ENCODE data around the gene SEC11A. TPM values are rescaled to one million over a fixed set of nuclear protein-coding genes. Genes with fewer than 3 reads are reported as not detected.

SEC11A gene
- polyA plus RNA-seq, 1 donor from 2014 or later = 158 TPM

DNA sequence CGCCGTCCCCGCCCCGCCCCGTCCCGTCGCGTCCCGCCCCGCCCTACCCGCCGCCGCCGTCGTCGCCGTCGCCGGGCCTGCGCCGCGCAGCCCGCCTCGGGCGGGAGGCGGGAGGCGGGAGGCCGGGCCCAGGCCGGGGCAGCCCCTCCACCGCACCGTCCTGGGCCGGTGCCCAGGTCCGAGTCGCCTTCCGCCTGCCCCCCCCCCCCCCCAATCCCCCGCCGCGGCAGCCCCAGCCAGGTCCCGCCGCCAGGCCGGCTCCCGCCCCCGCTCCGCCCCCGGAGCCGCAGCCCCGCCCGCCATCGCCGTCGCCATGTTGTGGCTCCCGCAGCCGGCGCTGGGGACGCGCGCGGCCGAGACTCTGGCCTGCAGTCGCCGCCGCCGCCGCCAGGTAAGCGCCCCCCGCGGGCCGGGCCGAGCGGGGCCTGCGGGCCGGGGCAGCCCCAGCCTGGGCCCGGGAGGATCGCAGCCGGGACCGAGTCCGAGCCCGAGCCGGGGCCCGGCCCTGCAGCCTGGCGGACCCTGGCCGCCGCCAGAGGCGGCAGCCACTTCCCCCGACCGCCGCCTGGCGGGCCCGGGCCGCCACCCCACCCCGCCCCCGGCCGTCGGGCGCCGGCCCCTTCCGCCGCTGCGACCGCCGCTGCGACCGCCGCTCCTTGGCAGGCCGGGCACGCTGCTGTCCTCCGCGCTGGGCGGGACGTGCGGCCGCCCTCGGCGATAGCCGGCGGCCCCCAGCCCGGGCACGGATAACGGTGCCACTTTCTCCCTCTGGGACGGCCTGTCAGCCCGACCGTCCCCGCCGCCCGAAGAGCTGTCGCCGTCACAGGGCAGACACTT lies 32.6 kb upstream of the SEC11A start, which contains the start of gene ZNF592:
ZNF592 (plus strand) TSS at position 319 of the 837 bp plus-strand sequence. CDS start 34,084 bp downstream, outside the sequence.
- H3K4me3 ChIP-seq (ENCODE audit: low read length) = peak within 1 kb of the TSS; percentile 86
- peak; percentile 47 for TF ChIP-seq POLR2AphosphoS5 (IDR thresholded peaks at IDR 0.05)
- TF ChIP-seq, protein P1, sequence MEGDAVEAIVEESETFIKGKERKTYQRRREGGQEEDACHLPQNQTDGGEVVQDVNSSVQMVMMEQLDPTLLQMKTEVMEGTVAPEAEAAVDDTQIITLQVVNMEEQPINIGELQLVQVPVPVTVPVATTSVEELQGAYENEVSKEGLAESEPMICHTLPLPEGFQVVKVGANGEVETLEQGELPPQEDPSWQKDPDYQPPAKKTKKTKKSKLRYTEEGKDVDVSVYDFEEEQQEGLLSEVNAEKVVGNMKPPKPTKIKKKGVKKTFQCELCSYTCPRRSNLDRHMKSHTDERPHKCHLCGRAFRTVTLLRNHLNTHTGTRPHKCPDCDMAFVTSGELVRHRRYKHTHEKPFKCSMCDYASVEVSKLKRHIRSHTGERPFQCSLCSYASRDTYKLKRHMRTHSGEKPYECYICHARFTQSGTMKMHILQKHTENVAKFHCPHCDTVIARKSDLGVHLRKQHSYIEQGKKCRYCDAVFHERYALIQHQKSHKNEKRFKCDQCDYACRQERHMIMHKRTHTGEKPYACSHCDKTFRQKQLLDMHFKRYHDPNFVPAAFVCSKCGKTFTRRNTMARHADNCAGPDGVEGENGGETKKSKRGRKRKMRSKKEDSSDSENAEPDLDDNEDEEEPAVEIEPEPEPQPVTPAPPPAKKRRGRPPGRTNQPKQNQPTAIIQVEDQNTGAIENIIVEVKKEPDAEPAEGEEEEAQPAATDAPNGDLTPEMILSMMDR (IDR thresholded peaks at IDR 0.05; ENCODE audit: poor library complexity, severe bottlenecking) = peak; percentile 44
- TF ChIP-seq MXI1 (conservative IDR thresholded peaks at IDR 0.05; ENCODE audit: poor library complexity, severe bottlenecking) = no peak
- no peak for TF ChIP-seq SMC3 (conservative IDR thresholded peaks at IDR 0.05; ENCODE audit: poor library complexity)
- H2AFZ ChIP-seq (ENCODE audit: low read depth, low read length) = peak within 1 kb of the TSS; percentile 96
- peak within 1 kb of the TSS; percentile 85 for H3K27ac ChIP-seq (ENCODE audit: low read length)
- H3K9me3 ChIP-seq (ENCODE audit: low read length) = no peaks in the 10 kb centered on the region
- no peaks in the 10 kb centered on the region for H3K9me2 ChIP-seq (ENCODE audit: insufficient read depth, low read length)
- peak within 1 kb of the TSS; percentile 97 for H3K4me2 ChIP-seq (ENCODE audit: low read length)
- H4K20me1 ChIP-seq (ENCODE audit: insufficient read depth) = no peaks in the 10 kb centered on the region
- no peaks in the 10 kb centered on the region for H3F3A ChIP-seq (ENCODE audit: insufficient read depth, low read length, poor library complexity, severe bottlenecking)
- H3K36me3 ChIP-seq (ENCODE audit: insufficient read depth, low read length) = no peaks in the 10 kb centered on the region
- H3K9ac ChIP-seq (ENCODE audit: low read length) = peak within 1 kb of the TSS; percentile 86
- peaks cover 41% of the 10 kb centered on the region for H3K79me2 ChIP-seq (replicated peaks; ENCODE audit: insufficient read depth, low read length)
- H3K27me3 ChIP-seq (ENCODE audit: insufficient read depth, low read depth, low read length) = no peaks in the 10 kb centered on the region

DNA sequence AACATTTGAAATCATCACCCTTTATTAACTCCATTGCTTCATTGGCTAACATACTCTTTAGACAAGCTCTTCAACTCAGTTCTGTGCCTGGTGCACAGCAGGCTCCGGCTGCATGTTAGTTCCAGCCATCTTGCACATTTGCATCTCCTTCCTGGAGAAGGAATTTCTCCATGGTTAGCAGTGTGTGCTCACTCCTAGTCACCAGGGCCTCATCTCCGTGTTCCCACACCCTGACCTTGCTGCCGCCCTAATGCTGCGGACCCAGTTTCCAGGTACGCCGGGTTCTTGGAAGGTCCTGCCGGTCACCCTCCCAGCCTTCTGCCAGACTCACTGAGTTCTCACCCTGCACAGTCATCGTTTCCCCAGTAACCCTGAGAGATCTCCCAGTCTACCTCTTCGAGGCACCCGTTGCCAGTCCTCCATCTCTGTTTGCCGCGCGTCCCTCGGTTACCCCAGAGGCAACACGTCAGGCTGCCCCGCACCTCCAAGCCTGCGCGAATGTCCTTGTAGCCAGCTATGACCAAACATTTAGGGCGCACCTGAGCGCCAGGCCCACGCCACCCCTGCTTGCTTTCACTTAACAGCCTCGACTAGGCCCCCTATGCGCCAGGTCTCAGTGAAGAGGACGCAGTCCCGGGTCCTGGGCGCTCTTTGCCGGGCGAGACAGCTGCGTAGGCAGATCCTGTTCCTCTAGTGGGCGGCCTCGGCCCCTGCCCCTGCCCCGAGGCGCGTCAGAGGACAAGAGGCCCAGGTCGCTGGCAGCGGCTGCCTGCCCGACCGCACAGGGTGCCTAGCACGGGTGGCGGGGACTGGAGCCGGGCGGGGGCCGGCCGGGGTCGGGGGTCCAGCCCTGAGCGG lies 31.7 kb upstream of the SEC11A start:
- peak overlapping the region; percentile 96 for H2AFZ ChIP-seq (ENCODE audit: low read depth, low read length)
- H3K9me3 ChIP-seq (ENCODE audit: low read length) = no peaks in the 10 kb centered on the region
- peak overlapping the region; percentile 86 for H3K9ac ChIP-seq (ENCODE audit: low read length)
- H3K36me3 ChIP-seq (ENCODE audit: insufficient read depth, low read length) = no peaks in the 10 kb centered on the region
- H3K27me3 ChIP-seq (ENCODE audit: insufficient read depth, low read depth, low read length) = no peaks in the 10 kb centered on the region
- peak overlapping the region; percentile 81 for H3K4me3 ChIP-seq (ENCODE audit: low read length)
- H3K79me2 ChIP-seq (replicated peaks; ENCODE audit: insufficient read depth, low read length) = peaks cover 36% of the 10 kb centered on the region
- peak overlapping the region; percentile 85 for H3K27ac ChIP-seq (ENCODE audit: low read length)
- H3K9me2 ChIP-seq (ENCODE audit: insufficient read depth, low read length) = no peaks in the 10 kb centered on the region
- no peak for TF ChIP-seq EP300 (conservative IDR thresholded peaks at IDR 0.05; ENCODE audit: poor library complexity, severe bottlenecking)
- peak; percentile 9 for TF ChIP-seq POLR2AphosphoS5 (IDR thresholded peaks at IDR 0.05)
- TF ChIP-seq, protein P1 (IDR thresholded peaks at IDR 0.05; ENCODE audit: poor library complexity, severe bottlenecking) = peak; percentile 31
- TF ChIP-seq TAF1 (IDR thresholded peaks at IDR 0.05; ENCODE audit: low read depth) = peak; percentile 58
- H3K4me2 ChIP-seq (ENCODE audit: low read length) = peak overlapping the region; percentile 85
- H3F3A ChIP-seq (ENCODE audit: insufficient read depth, low read length, poor library complexity, severe bottlenecking) = no peaks in the 10 kb centered on the region
- H4K20me1 ChIP-seq (ENCODE audit: insufficient read depth) = no peaks in the 10 kb centered on the region

DNA sequence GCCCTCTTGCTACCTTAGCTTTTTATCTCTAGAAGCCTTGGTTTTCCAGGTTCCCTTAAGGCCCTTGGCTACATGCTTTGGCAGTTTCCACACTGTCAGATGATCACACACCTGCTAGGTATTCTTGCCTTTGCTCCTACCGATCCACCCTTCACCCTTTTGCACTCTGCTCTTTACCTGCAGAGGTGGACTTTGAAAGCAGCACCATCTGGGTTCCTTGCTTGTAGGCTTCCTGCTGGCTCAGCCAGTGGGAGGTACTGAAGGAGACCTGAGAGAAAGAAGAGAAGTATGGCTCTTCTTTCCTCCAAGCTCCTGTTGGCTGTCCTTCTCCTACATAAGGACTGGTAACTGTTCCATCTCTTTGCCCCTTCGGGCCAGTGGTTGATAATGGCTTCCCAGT lies 25.2 kb upstream of the SEC11A start:
- no peaks in the 10 kb centered on the region for H4K20me1 ChIP-seq (ENCODE audit: insufficient read depth)
- H3K4me3 ChIP-seq (ENCODE audit: low read length) = no peak overlapping the region
- no peaks in the 10 kb centered on the region for H3K36me3 ChIP-seq (ENCODE audit: insufficient read depth, low read length)
- no peaks in the 10 kb centered on the region for H3F3A ChIP-seq (ENCODE audit: insufficient read depth, low read length, poor library complexity, severe bottlenecking)
- no peaks in the 10 kb centered on the region for H3K9me2 ChIP-seq (ENCODE audit: insufficient read depth, low read length)
- no peaks in the 10 kb centered on the region for H3K9me3 ChIP-seq (ENCODE audit: low read length)
- no peak overlapping the region for H3K27ac ChIP-seq (ENCODE audit: low read length)
- no peaks in the 10 kb centered on the region for H3K79me2 ChIP-seq (replicated peaks; ENCODE audit: insufficient read depth, low read length)
- H3K27me3 ChIP-seq (ENCODE audit: insufficient read depth, low read depth, low read length) = no peaks in the 10 kb centered on the region
- H2AFZ ChIP-seq (ENCODE audit: low read depth, low read length) = no peak overlapping the region
- H3K9ac ChIP-seq (ENCODE audit: low read length) = no peak overlapping the region
- H3K4me2 ChIP-seq (ENCODE audit: low read length) = no peak overlapping the region
- TF ChIP-seq MXI1 (conservative IDR thresholded peaks at IDR 0.05; ENCODE audit: poor library complexity, severe bottlenecking) = no peak
- TF ChIP-seq SMC3 (conservative IDR thresholded peaks at IDR 0.05; ENCODE audit: poor library complexity) = no peak
- TF ChIP-seq POLR2AphosphoS5 (IDR thresholded peaks at IDR 0.05) = no peak
- no peak for TF ChIP-seq EP300 (conservative IDR thresholded peaks at IDR 0.05; ENCODE audit: poor library complexity, severe bottlenecking)
- TF ChIP-seq, protein P2, sequence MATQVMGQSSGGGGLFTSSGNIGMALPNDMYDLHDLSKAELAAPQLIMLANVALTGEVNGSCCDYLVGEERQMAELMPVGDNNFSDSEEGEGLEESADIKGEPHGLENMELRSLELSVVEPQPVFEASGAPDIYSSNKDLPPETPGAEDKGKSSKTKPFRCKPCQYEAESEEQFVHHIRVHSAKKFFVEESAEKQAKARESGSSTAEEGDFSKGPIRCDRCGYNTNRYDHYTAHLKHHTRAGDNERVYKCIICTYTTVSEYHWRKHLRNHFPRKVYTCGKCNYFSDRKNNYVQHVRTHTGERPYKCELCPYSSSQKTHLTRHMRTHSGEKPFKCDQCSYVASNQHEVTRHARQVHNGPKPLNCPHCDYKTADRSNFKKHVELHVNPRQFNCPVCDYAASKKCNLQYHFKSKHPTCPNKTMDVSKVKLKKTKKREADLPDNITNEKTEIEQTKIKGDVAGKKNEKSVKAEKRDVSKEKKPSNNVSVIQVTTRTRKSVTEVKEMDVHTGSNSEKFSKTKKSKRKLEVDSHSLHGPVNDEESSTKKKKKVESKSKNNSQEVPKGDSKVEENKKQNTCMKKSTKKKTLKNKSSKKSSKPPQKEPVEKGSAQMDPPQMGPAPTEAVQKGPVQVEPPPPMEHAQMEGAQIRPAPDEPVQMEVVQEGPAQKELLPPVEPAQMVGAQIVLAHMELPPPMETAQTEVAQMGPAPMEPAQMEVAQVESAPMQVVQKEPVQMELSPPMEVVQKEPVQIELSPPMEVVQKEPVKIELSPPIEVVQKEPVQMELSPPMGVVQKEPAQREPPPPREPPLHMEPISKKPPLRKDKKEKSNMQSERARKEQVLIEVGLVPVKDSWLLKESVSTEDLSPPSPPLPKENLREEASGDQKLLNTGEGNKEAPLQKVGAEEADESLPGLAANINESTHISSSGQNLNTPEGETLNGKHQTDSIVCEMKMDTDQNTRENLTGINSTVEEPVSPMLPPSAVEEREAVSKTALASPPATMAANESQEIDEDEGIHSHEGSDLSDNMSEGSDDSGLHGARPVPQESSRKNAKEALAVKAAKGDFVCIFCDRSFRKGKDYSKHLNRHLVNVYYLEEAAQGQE (IDR thresholded peaks at IDR 0.05; ENCODE audit: borderline replicate concordance) = no peak
- TF ChIP-seq EZH2 (IDR thresholded peaks at IDR 0.05; ENCODE audit: borderline replicate concordance, insufficient read depth, low read length, poor library complexity, severe bottlenecking) = no peak
- TF ChIP-seq TAF1 (IDR thresholded peaks at IDR 0.05; ENCODE audit: low read depth) = no peak
- TF ChIP-seq RAD21 (conservative IDR thresholded peaks at IDR 0.05) = no peak
